HCT116 (cell line): ENCODE measurements around the gene NEUROD2. TPM values are rescaled to one million over a fixed set of nuclear protein-coding genes. Genes with fewer than 3 reads are reported as not detected.

Experiments
- ATAC-seq: fragments of 200-7000 bp; cut with Tn5 transposase; 2 replicates; pipeline ENCODE4 v1.9.1; 2020; ENCODE audit warnings: mild to moderate bottlenecking, moderate library complexity
- BruUV-seq: library from RNA; stranded (reverse); fragments of 400-500 nt; replicated peaks from 2 replicates; lab custom pipeline; 2021; lab: Mats Ljungman, UMichigan
- CTCF ChIA-PET: fragments of 300-600 bp; sonication (Branson Sonifier 250); formaldehyde crosslinking; loops from one replicate; lab custom pipeline; 2021; ENCODE audit warnings: antibody characterized with exemption; lab: Charles Lee
- POLR2A ChIA-PET: fragments of 300-600, 350-600 bp; sonication (Branson Sonifier 250); formaldehyde crosslinking; loops from one replicate; lab custom pipeline; 2021; ENCODE audit warnings: antibody characterized with exemption; lab: Charles Lee
- RAD21 ChIA-PET, 2 experiments: fragments of 300-600 bp; sonication (Branson Sonifier 250); formaldehyde crosslinking; loops; one replicate each; lab custom pipeline; 2023; ENCODE audit warnings: low total read pairs in 2 of 2; ENCODE audit not compliant: uncharacterized antibody in 2 of 2, unreplicated experiment in 2 of 2, low non-redundant PET in 1 of 2; lab: Charles Lee
- DNase-seq: peaks from one replicate; pipeline ENCODE4 v3.0.0-alpha.2; 2010; ENCODE audit warnings: low read depth, low spot score
- H2AFZ ChIP-seq: fragments of 200-600 bp; shearing (Covaris generic), sonication (generic); 2 replicates; pipeline ENCODE4 v1.6.1; 2017; ENCODE audit warnings: low read depth, mixed run types, mixed read lengths, antibody characterized with exemption, low read length; ENCODE audit not compliant: poor library complexity, severe bottlenecking
- H3K27ac ChIP-seq: 2 replicates; pipeline ENCODE4 v1.5.1; 2012; ENCODE audit warnings: low read depth, low read length
- H3K27me3 ChIP-seq: fragments of 200-600 bp; sonication (generic); 2 replicates; pipeline ENCODE4 v1.6.1; 2016; ENCODE audit warnings: mixed run types, low read length, mixed read lengths; ENCODE audit not compliant: insufficient read depth
- H3K36me3 ChIP-seq, 2 experiments: fragments of 200-500 bp in 1 of 2; fragments of 200-600 bp in 1 of 2; sonication (Bioruptor generic) in 1 of 2; sonication (generic) in 1 of 2; 2 replicates each; pipeline versions ENCODE4 v1.5.1 to v1.6.1; 2014 to 2016; ENCODE audit warnings: low read length in 2 of 2, inconsistent platforms in 1 of 2, mixed read lengths in 1 of 2, mixed run types in 1 of 2; ENCODE audit not compliant: insufficient read depth in 2 of 2, control insufficient read depth in 1 of 2
- H3K4me1 ChIP-seq, 2 experiments: fragments of 200-600 bp in 1 of 2; sonication (generic) in 1 of 2; 2 replicates each; pipeline versions ENCODE4 v1.5.1 to v1.6.1; 2012 to 2017; ENCODE audit warnings: low read length in 2 of 2, inconsistent platforms in 1 of 2, mild to moderate bottlenecking in 1 of 2, mixed read lengths in 1 of 2, mixed run types in 1 of 2, moderate library complexity in 1 of 2; ENCODE audit not compliant: insufficient read depth in 2 of 2, control insufficient read depth in 1 of 2
- H3K4me2 ChIP-seq: fragments of 200-600 bp; sonication (generic); 2 replicates; pipeline ENCODE4 v1.6.1; 2017; ENCODE audit warnings: mixed run types, low read length, mixed read lengths
- H3K4me3 ChIP-seq, 2 experiments: fragments of 200-600 bp in 1 of 2; sonication (generic) in 1 of 2; replicated peaks in 1 of 2; 2 replicates each; pipeline ENCODE4 v1.5.1; 2011 to 2016; ENCODE audit warnings: low read length in 2 of 2, control low read depth in 1 of 2, low read depth in 1 of 2, mild to moderate bottlenecking in 1 of 2, mixed read lengths in 1 of 2, mixed run types in 1 of 2
- H3K79me2 ChIP-seq: fragments of 200-600 bp; sonication (generic); 2 replicates; pipeline ENCODE4 v1.6.1; 2017; ENCODE audit warnings: mild to moderate bottlenecking, mixed run types, low read length, moderate library complexity, mixed read lengths; ENCODE audit not compliant: insufficient read depth
- H3K9ac ChIP-seq: fragments of 200-600 bp; sonication (generic); 2 replicates; pipeline ENCODE4 v1.6.1; 2016; ENCODE audit warnings: low read length, mixed read lengths
- H3K9me2 ChIP-seq: fragments of 200-600 bp; sonication (generic), shearing (Covaris generic); 2 replicates; pipeline ENCODE4 v1.6.1; 2017; ENCODE audit warnings: mixed run types, mild to moderate bottlenecking, moderate library complexity; ENCODE audit not compliant: insufficient read depth
- H3K9me3 ChIP-seq, 2 experiments: fragments of 200-500 bp in 1 of 2; fragments of 200-600 bp in 1 of 2; sonication (Bioruptor generic) in 1 of 2; sonication (generic) in 1 of 2; 2 replicates each; pipeline ENCODE4 v1.6.1; 2014 to 2017; ENCODE audit warnings: low read length in 2 of 2, mixed read lengths in 2 of 2, inconsistent platforms in 1 of 2, low read depth in 1 of 2, mild to moderate bottlenecking in 1 of 2, mixed run types in 1 of 2, moderate library complexity in 1 of 2; ENCODE audit not compliant: control insufficient read depth in 1 of 2, insufficient read depth in 1 of 2
- H4K20me1 ChIP-seq: fragments of 200-600 bp; sonication (generic), shearing (Covaris generic); 2 replicates; pipeline ENCODE4 v1.6.1; 2017; ENCODE audit warnings: mixed run types, mild to moderate bottlenecking, moderate library complexity; ENCODE audit not compliant: insufficient read depth
- ATF3 ChIP-seq: IDR thresholded peaks from 2 replicates; pipeline ENCODE4 v1.6.1; 2012
- CBX3 ChIP-seq: IDR thresholded peaks from 2 replicates; pipeline ENCODE4 v1.6.1; 2012; ENCODE audit warnings: low read depth
- CTCF ChIP-seq, 3 experiments: fragments of 200-600 bp in 1 of 3; sonication (generic) in 1 of 3; IDR thresholded peaks in 2 of 3; conservative IDR thresholded peaks in 1 of 3; 2 replicates each; pipeline ENCODE4 v1.5.1; 2012 to 2017; ENCODE audit warnings: low read depth in 2 of 3, low read length in 2 of 3, antibody characterized with exemption in 1 of 3, borderline replicate concordance in 1 of 3, control low read depth in 1 of 3, mild to moderate bottlenecking in 1 of 3, mixed read lengths in 1 of 3, mixed run types in 1 of 3, moderate library complexity in 1 of 3; ENCODE audit not compliant: insufficient read depth in 1 of 3
- EGR1 ChIP-seq: IDR thresholded peaks from 2 replicates; pipeline ENCODE4 v1.6.1; 2012; ENCODE audit warnings: low read depth
- ELF1 ChIP-seq: IDR thresholded peaks from 2 replicates; pipeline ENCODE4 v1.6.1; 2012; ENCODE audit warnings: low read depth, borderline replicate concordance
- EZH2 ChIP-seq: fragments of 200-600 bp; sonication (generic); IDR thresholded peaks from 2 replicates; pipeline ENCODE4 v1.6.1; 2017; ENCODE audit warnings: antibody characterized with exemption, mixed run types
- MAX ChIP-seq: IDR thresholded peaks from 2 replicates; pipeline ENCODE4 v1.6.1; 2012
- POLR2A ChIP-seq: IDR thresholded peaks from 2 replicates; pipeline ENCODE4 v1.7.0; 2011; ENCODE audit warnings: borderline replicate concordance; ENCODE audit not compliant: insufficient read depth, insufficient read length; ENCODE audit errors: extremely low read depth
- POLR2AphosphoS5 ChIP-seq: IDR thresholded peaks from 2 replicates; pipeline ENCODE4 v1.6.1; 2011; ENCODE audit warnings: mild to moderate bottlenecking, low read depth, low read length, moderate library complexity
- RAD21 ChIP-seq: IDR thresholded peaks from 2 replicates; pipeline ENCODE4 v1.6.1; 2012; ENCODE audit warnings: low read depth, mild to moderate bottlenecking
- REST ChIP-seq: IDR thresholded peaks from 2 replicates; pipeline ENCODE4 v1.6.1; 2012; ENCODE audit warnings: low read depth
- SIN3A ChIP-seq: IDR thresholded peaks from 2 replicates; pipeline ENCODE4 v1.6.1; 2012; ENCODE audit warnings: low read depth
- SP1 ChIP-seq: IDR thresholded peaks from 2 replicates; pipeline ENCODE4 v1.6.1; 2012; ENCODE audit warnings: low read depth
- TCF7L2 ChIP-seq: IDR thresholded peaks from 2 replicates; pipeline ENCODE4 v1.7.0; 2011; ENCODE audit warnings: borderline replicate concordance, inconsistent platforms; ENCODE audit not compliant: insufficient read depth, insufficient read length; ENCODE audit errors: extremely low read depth
- ZBTB33 ChIP-seq: IDR thresholded peaks from 2 replicates; pipeline ENCODE4 v1.6.1; 2011; ENCODE audit warnings: mild to moderate bottlenecking, low read length, moderate library complexity; ENCODE audit not compliant: insufficient replicate concordance; ENCODE audit errors: extremely low read depth
- ZFX ChIP-seq: fragments of 450-650 bp; IDR thresholded peaks from 2 replicates; pipeline ENCODE4 v1.6.1; 2017
- intact Hi-C: fragments of 100-400 bp; cut with micrococcal nuclease; formaldehyde crosslinking; loops from 2 replicates; pipeline ENCODE4 v1.10.0; 2022
- total RNA-seq: library from RNA; stranded (reverse); gene quantifications from one replicate; pipeline ENCODE4 v1.2.1, GENCODE V29; 2021; ENCODE audit not compliant: unreplicated experiment

Gene NEUROD2
- total RNA-seq, 1 experiment from 2014 or later, result not detected

DNA sequence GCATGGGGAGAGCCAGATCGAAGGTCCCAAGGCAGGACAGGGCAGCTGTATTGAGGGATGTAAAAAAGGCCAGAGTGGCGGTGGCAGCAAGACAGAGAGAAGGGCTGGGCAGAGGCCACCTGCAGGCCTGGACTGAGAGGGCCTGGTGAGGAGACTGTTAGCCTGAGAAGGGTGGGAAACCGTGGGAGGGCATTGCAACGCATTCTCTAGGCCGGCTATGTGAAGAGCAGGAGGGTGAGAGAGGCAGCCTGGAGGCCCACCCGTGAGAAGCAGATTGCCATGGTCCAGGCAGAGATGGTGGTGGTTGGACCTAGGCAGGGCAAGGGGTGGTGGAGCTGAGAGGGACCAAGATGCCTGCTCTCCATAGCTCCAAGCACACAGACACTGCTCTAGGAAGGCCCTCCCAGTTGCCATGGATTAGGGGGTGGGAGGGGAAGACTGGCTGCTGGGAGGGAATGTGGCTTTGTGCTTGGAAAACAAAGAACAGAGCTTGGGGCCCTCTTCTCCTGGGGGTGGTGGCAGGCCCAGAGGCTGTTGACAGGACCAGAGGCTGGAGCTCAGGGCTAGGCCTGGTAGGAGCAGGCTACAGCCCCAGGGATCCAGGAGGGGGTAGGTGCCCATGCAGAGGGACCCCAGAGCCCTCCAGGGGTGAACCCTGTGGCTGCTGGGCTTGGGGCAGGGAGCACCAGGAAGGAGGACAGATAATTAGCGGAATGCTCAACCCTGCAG lies 45.0 kb upstream of the NEUROD2 start:
- no peak overlapping the region for H3K9ac ChIP-seq
- no peaks in the 10 kb centered on the region for H3K9me3 ChIP-seq
- no peak overlapping the region for H3K4me2 ChIP-seq
- no peaks in the 10 kb centered on the region for H3K27me3 ChIP-seq
- H4K20me1 ChIP-seq, result no peaks in the 10 kb centered on the region
- H3K36me3 ChIP-seq, result no peaks in the 10 kb centered on the region; a peak in 1 of 4 replicates
- DNase-seq (no peak), ATAC-seq (no peak)
- no peaks in the 10 kb centered on the region for H3K9me2 ChIP-seq
- ChIA-PET CTCF (interaction anchor here (1.1 to 3.6 kb wide), 13 partner anchors 9 to 446 kb away, joined by 3 to 30 read pairs (median 5); partner anchors contain the start of gene ERBB2), POLR2A (no interaction called here), RAD21 (no interaction called here)
- no peak overlapping the region for H3K4me3 ChIP-seq
- BruUV-seq, result no TSS peak
- H3K27ac ChIP-seq, result no peak overlapping the region; the same call in 1 of the 2 replicates
- intact Hi-C loops, result no loop called here
- H3K79me2 ChIP-seq, result peaks cover under 1% of the 10 kb centered on the region; the same call in 1 of the 2 replicates
- H3K4me1 ChIP-seq, result peaks cover 13 to 56% of the 10 kb centered on the region in 2 experiments
- no peak for TF ChIP-seq SP1
- TF ChIP-seq ZFX, result no peak
- no peak for TF ChIP-seq POLR2A
- no peak for TF ChIP-seq CTCF (IDR thresholded peaks at IDR 0.05 in 2 of 3, conservative IDR thresholded peaks at IDR 0.05 in 1 of 3; ENCODE audit: borderline replicate concordance in 1 of 3, insufficient read depth in 1 of 3, low read depth in 2 of 3, low read length in 2 of 3)
- no peak for TF ChIP-seq POLR2AphosphoS5
- no peak for TF ChIP-seq TCF7L2
- TF ChIP-seq ZBTB33, result no peak
- no peak for TF ChIP-seq CBX3
- TF ChIP-seq RAD21, result no peak
- no peak for TF ChIP-seq EZH2
- TF ChIP-seq SIN3A, result no peak
- no peak for TF ChIP-seq REST
- TF ChIP-seq ELF1, result no peak
- no peak for TF ChIP-seq EGR1
- TF ChIP-seq ATF3, result no peak
- TF ChIP-seq MAX, result no peak
- no peak overlapping the region for H2AFZ ChIP-seq
